Measurements from ENCODE around the gene DUOX2.
"Not testable (repeated sequence)": the region's sequence is repeated elsewhere in the genome, so short reads cannot be mapped to it uniquely, and the experiment has no call there.

The DUOX2 gene

DNA sequence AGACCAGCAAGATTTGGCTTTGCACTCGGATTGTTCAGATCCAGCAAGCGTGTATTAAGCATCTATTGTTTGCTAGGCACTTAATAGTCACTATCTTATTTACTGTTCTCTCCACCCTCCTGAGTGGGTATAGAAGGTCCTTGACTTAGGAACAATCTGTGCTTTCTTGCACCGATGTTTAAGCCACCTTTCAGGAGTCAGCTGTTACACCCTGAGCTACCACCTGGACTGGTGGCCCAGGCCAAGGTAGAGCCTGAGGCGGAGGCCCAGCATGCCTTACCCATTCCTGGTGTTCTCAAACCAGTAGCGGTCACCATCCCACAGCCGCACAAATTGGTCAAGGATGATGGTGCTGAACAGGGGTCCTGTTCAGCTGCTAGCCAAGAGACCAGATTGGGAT lies 25.8 kb upstream of the DUOX2 start:
- TF ChIP-seq, protein P1, sequence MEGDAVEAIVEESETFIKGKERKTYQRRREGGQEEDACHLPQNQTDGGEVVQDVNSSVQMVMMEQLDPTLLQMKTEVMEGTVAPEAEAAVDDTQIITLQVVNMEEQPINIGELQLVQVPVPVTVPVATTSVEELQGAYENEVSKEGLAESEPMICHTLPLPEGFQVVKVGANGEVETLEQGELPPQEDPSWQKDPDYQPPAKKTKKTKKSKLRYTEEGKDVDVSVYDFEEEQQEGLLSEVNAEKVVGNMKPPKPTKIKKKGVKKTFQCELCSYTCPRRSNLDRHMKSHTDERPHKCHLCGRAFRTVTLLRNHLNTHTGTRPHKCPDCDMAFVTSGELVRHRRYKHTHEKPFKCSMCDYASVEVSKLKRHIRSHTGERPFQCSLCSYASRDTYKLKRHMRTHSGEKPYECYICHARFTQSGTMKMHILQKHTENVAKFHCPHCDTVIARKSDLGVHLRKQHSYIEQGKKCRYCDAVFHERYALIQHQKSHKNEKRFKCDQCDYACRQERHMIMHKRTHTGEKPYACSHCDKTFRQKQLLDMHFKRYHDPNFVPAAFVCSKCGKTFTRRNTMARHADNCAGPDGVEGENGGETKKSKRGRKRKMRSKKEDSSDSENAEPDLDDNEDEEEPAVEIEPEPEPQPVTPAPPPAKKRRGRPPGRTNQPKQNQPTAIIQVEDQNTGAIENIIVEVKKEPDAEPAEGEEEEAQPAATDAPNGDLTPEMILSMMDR (IDR thresholded peaks at IDR 0.05): no peak
- DNase-seq (ENCODE audit: low spot score): no peak
- no peak overlapping the region for H3K4me3 ChIP-seq
- H3K27ac ChIP-seq: no peak overlapping the region

DNA sequence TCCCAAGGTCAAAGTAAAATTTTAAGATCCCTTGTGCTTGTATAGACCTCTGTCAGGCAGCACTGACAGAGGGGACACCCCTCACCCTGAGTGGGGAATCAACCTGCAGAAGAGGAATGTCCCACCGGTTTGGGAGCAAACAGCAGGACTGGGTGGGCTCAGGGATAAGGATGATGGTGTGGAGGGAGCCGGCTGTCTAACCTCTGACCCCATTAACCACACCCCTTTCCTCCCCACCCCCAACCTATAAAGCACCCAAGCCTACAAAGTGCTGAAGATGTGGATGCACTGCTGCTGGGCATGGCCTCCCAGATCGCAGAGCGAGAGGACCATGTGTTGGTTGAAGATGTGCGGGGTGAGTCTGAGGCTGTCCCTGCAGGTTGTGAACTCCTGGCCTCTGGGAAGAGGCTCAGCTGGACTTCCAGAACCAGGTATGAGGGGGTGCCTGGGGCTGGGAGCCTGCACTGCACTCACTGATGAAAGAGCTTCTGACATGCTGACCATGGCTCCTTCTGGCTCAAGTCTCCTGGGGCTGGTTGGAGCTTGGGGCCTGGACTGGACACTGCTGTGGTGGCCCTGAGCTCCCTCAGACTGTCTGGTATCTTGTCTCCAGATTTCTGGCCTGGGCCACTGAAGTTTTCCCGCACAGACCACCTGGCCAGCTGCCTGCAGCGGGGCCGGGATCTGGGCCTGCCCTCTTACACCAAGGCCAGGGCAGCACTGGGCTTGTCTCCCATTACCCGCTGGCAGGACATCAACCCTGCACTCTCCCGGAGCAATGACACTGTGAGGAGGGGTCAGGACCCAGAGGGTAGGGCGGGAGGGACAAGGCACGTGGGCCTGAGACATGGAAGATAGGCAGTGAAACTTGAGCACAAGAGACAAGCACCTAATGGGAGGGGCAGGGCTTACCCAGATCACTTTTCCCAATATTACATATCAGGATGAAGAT lies 25.1 kb upstream of the DUOX2 start:
- DNase-seq (ENCODE audit: low spot score): no peak
- no peak overlapping the region for H3K4me3 ChIP-seq
- H3K27ac ChIP-seq: no peak overlapping the region
- TF ChIP-seq, protein P1 (IDR thresholded peaks at IDR 0.05): no peak

DNA sequence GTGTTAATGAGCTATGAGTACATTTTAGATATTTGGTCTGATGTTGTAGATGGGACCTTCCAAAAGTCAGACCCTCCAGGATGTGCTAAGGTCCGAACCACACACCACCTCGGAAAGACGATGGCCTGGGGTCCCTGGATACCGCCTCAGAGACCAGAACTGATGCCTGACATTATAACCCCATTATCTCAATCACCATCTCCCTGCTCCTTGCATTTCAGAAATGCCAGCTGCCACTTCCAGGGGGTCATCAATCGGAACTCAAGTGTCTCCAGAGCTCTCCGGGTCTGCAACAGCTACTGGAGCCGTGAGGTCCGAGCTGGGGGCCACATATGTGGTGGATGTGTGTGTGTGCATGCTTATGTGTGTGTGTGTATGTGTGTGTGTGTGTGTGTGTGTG lies 23.7 kb upstream of the DUOX2 start:
- no peak for DNase-seq (ENCODE audit: low spot score)
- Histone ChIP-seq H3K27ac (no peak overlapping the region), H3K4me3 (no peak overlapping the region)
- TF ChIP-seq, protein P1 (IDR thresholded peaks at IDR 0.05): no peak

DNA sequence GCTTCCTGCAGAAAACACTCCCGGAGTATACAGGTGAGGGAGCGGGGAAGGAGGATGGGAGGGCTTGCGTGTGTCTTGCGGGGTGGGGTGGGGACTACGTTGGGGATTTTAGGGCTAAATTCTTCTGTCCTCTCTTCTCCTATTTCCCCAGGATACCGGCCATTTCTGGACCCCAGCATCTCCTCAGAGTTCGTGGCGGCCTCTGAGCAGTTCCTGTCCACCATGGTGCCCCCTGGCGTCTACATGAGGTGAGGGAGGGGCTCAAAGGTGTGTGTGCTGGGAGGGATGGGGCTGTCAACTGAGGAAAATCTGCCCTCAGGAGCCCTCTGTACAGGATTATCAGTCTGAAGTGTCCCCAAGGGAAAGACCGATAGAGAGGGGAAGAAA lies 22.4 kb upstream of the DUOX2 start:
- no peak for DNase-seq (ENCODE audit: low spot score)
- TF ChIP-seq, protein P1 (IDR thresholded peaks at IDR 0.05): no peak
- Histone ChIP-seq H3K27ac (no peak overlapping the region), H3K4me3 (no peak overlapping the region)

DNA sequence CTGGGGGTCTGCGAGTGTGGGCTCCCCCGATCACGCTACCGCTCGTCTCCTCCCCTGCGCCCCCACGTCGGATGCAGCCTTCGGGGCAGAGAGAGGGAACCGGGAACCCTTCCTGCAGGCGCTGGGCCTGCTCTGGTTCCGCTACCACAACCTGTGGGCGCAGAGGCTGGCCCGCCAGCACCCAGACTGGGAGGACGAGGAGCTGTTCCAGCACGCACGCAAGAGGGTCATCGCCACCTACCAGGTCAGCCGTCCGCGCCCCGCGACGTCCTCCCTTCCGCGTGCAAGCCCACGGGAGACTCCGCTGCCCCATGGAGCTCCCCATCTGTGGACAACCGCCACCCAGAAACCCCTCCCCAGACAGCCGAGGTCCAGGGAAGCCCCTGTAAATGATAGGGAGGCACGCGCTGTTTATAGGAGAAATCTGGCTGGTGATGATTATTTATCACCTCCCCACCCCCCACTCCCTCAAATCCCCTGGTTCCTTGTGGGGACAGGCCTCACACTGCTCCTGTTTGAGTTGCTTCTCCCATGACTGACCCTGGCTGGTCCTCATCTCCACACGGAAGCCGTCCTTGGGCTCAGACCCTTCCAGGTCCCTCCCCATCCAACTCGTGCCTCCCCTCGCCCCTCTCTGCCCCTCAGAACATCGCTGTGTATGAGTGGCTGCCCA lies 21.9 kb upstream of the DUOX2 start:
- DNase-seq (ENCODE audit: low spot score); H3K27ac ChIP-seq: not testable (repeated sequence)
- H3K4me3 ChIP-seq: peak overlapping the region; percentile 51

DNA sequence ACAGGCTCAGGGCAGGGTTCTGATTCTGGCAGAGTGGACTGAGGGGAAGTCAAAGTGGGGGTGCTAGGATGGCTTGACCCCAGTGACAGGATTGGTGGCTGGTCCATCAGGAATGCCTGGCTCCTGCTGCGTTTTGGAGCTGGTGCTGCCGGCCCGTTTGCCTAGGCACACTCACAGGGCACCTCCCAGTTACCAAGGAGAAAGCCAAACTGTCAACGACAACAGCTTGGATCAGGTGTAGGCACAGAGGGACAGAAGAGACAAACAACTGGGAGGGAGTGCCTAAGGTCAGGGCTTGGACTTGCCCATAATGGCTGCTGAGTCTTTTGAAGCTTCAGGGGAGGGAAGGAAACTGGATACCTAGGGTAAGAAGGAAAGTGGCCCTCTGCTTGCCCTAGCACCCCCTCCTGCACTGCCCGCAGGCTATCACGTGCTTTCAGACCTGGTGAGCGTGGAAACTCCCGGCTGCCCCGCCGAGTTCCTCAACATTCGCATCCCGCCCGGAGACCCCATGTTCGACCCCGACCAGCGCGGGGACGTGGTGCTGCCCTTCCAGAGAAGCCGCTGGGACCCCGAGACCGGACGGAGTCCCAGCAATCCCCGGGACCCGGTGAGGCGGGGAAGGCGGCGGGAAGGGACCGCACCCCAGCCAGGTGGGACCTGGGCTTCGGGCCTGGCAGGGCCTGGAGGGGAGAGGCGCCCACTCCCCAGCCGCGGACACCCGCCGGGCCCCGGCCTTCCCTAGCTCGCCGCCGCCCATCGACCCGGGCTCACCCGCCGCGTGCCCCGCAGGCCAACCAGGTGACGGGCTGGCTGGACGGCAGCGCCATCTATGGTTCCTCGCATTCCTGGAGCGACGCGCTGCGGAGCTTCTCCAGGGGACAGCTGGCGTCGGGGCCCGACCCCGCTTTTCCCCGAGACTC lies 21.0 kb upstream of the DUOX2 start:
- TF ChIP-seq, protein P1 (IDR thresholded peaks at IDR 0.05): no peak
- DNase-seq (ENCODE audit: low spot score): no peak
- Histone ChIP-seq H3K4me3 (peak overlapping the region; percentile 51), H3K27ac (no peak overlapping the region)

DNA sequence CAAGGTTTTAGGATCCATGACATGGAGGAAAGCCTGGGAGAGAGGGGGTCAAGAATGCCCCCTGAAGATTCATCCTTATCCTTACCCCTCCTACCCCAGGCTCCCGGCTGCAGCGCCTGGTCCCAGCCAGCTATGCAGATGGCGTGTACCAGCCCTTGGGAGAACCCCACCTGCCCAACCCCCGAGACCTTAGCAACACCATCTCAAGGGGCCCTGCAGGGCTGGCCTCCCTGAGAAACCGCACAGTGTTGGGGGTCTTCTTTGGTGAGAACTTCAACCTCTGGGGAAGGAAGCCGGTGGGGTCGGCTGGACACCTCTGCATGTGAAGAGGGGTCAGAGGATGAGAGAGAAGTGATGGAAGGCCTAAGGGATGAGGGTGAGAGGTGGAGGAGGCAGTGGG lies 20.1 kb upstream of the DUOX2 start:
- no peak overlapping the region for H3K4me3 ChIP-seq
- TF ChIP-seq, protein P1 (IDR thresholded peaks at IDR 0.05): no peak
- H3K27ac ChIP-seq: no peak overlapping the region
- DNase-seq (ENCODE audit: low spot score): no peak

Measured in coronary artery (tissue), 2 donors.